Upper lobe of right lung (tissue), 1 donor: ENCODE data around the gene PTCH2. TPM values are rescaled to one million over a fixed set of nuclear protein-coding genes. Genes with fewer than 3 reads are reported as not detected.
"Not testable (repeated sequence)": the region's sequence is repeated elsewhere in the genome, so short reads cannot be mapped to it uniquely, and the experiment has no call there.

Source experiments
- ATAC-seq: fragments of 200-7000 bp; cut with Tn5 transposase; one replicate; pipeline ENCODE4 v1.9.1; 2020; ENCODE audit warnings: mild to moderate bottlenecking, moderate library complexity
- DNase-seq: peaks from one replicate; pipeline ENCODE4 v3.0.0-alpha.2; 2020
- H3K27ac ChIP-seq: fragments of 200-600 bp; one replicate; pipeline ENCODE4 v1.8.0; 2022
- H3K27me3 ChIP-seq: fragments of 200-600 bp; one replicate; pipeline ENCODE4 v1.8.0; 2022; ENCODE audit warnings: mild to moderate bottlenecking
- H3K36me3 ChIP-seq: fragments of 200-600 bp; one replicate; pipeline ENCODE4 v1.8.0; 2022
- H3K4me1 ChIP-seq: fragments of 200-600 bp; one replicate; pipeline ENCODE4 v1.8.0; 2022
- H3K4me3 ChIP-seq: fragments of 200-600 bp; one replicate; pipeline ENCODE4 v1.8.0; 2022; ENCODE audit warnings: mild to moderate bottlenecking
- H3K9me3 ChIP-seq: fragments of 200-600 bp; one replicate; pipeline ENCODE4 v1.8.0; 2022
- CTCF ChIP-seq: fragments of 200-600 bp; IDR thresholded peaks from one replicate; pipeline ENCODE4 v1.8.0; 2022; ENCODE audit warnings: antibody characterized with exemption
- intact Hi-C: fragments of 100-400 bp; cut with DNase I; formaldehyde crosslinking; loops from one replicate; pipeline ENCODE4 v1.11.0; 2022
- total RNA-seq: library from RNA; stranded (reverse); fragmentation: NEBNext Ultra II Directional; extraction: Animal tissue kit (Norgen Biotek cat#: 25700); gene quantifications from one replicate; pipeline ENCODE4 v1.2.1, GENCODE V29; 2021
- donor health status: DM: no; HTN: yes; CAD: no; lungs with severe emphysema.

Gene PTCH2
- total RNA-seq, 1 donor from 2014 or later, result 0.64 TPM

GRCh38 chr1:44812822-44813543 lies 30.1 kb downstream of the PTCH2 start:
- peak overlapping the region; percentile 60 for H3K4me3 ChIP-seq
- no peaks in the 10 kb centered on the region for H3K27me3 ChIP-seq
- no peaks in the 10 kb centered on the region for H3K9me3 ChIP-seq
- peak; percentile 0 for ATAC-seq
- no peak for TF ChIP-seq CTCF
- H3K4me1 ChIP-seq, result peaks cover 53% of the 10 kb centered on the region
- peak; percentile 73 for DNase-seq
- no peaks in the 10 kb centered on the region for H3K36me3 ChIP-seq
- intact Hi-C loops, result no loop called here
- peak overlapping the region; percentile 87 for H3K27ac ChIP-seq

GRCh38 chr1:44811234-44811633 lies 31.8 kb downstream of the PTCH2 start:
- Histone ChIP-seq H3K9me3 (no peaks in the 10 kb centered on the region), H3K27ac (peak overlapping the region; percentile 100), H3K27me3 (no peaks in the 10 kb centered on the region), H3K4me1 (peaks cover 70% of the 10 kb centered on the region), H3K4me3 (no peak overlapping the region), H3K36me3 (peaks cover 6% of the 10 kb centered on the region)
- ATAC-seq (no peak), DNase-seq (peak; percentile 12)
- TF ChIP-seq CTCF, result no peak
- intact Hi-C loops, result no loop called here

GRCh38 chr1:44810762-44811105 lies 32.3 kb downstream of the PTCH2 start:
- H3K27ac ChIP-seq, result peak overlapping the region; percentile 100
- peaks cover 75% of the 10 kb centered on the region for H3K4me1 ChIP-seq
- intact Hi-C loops, result not testable (repeated sequence)

GRCh38 chr1:44810101-44810761 lies 32.8 kb downstream of the PTCH2 start:
- Histone ChIP-seq H3K9me3 (no peaks in the 10 kb centered on the region), H3K27ac (peak overlapping the region; percentile 100), H3K4me1 (peaks cover 78% of the 10 kb centered on the region), H3K4me3 (no peak overlapping the region), H3K27me3 (no peaks in the 10 kb centered on the region), H3K36me3 (peaks cover 16% of the 10 kb centered on the region)
- ATAC-seq, result no peak
- TF ChIP-seq CTCF, result no peak
- intact Hi-C loops, result no loop called here
- peak; percentile 89 for DNase-seq

More at GRCh38 chr1:44810762-44811105, 32.3 kb downstream of the PTCH2 start:
- H3K9me3 ChIP-seq, H3K4me3 ChIP-seq, H3K27me3 ChIP-seq, ATAC-seq: not testable (repeated sequence)
- DNase-seq, result peak; percentile 47
- H3K36me3 ChIP-seq, result peaks cover 11% of the 10 kb centered on the region

- peak; percentile 80 for DNase-seq
- intact Hi-C loops, result no loop called here
- TF ChIP-seq CTCF, result no peak
- peaks cover 78% of the 10 kb centered on the region for H3K4me1 ChIP-seq
- peaks cover 27% of the 10 kb centered on the region for H3K36me3 ChIP-seq
- ATAC-seq, result peak; percentile 6
- H3K9me3 ChIP-seq, result no peaks in the 10 kb centered on the region
- peak overlapping the region; percentile 45 for H3K4me3 ChIP-seq
- H3K27me3 ChIP-seq, result no peaks in the 10 kb centered on the region
- H3K27ac ChIP-seq, result peak overlapping the region; percentile 100
Observed at GRCh38 chr1:44808938-44809917, 33.8 kb downstream of the PTCH2 start.
